Suppressor macrophage treated with lipopolysaccharide for 4 hours (primary cell): ENCODE results near the gene MISP3.
A peak's percentile ranks its signal among the peaks of the same experiment; 100 is the strongest.

ENCODE experiments used
- DNase-seq: peaks from one replicate; pipeline ENCODE4 v3.0.0-alpha.2; 2020

MISP3 gene

DNA sequence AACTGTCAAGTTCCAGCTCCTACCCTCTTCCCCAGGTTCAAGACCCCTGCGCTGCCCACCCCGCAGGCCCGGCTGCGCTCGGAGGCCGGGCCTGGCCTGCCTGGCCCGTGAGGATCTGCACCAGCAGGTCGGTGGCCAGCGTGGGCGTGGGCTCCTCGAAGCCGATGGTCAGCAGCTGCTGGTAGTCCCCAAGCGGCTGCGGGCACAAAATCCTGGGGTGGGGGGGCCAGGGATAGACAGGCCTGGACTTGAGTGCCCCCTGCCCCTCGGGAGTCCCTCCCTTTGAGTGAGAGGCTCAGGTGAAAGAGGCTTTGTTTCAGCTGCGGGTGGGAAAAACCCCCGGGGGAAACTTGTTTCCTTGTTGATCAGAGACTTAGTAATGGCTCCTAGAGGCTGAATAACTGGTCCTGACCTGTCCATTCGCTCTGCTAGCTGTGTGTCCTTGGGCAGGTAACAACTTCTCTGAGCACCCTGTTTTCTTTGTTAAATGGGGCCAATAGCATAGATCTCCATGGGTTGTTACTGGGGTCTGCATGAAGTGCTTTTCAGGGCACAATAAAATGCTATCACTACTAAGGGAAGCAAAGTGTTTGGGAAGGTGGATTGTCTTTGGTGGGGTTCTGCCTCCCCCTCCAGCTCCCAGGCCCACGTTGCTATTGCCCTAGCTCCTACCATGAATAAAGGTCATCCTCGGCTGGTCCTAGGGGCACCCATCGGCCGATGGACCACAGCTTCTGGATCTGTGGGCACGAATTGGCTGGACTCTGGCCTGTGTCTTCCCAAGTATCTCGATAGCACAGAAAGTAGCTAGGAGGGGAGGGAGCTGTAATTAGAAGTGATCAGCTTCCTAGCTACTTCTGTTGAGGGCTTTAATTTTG is 9.4 kb downstream of the MISP3 start:
- no peak for DNase-seq

GRCh38 chr19:14082675-14082960 is 10.0 kb downstream of the MISP3 start:
- DNase-seq, result no peak

GRCh38 chr19:14085309-14085995 is 12.9 kb downstream of the MISP3 start, which contains the start of gene C19orf67:
Gene C19orf67 (minus strand): TSS chr19:14085783. CDS start chr19:14085627, 156 bp downstream.
- no peak for DNase-seq

- DNase-seq, result no peak
Observed at GRCh38 chr19:14086098-14086497, 13.5 kb downstream of the MISP3 start.

- no peak for DNase-seq
Observed at GRCh38 chr19:14088634-14089411, 16.2 kb downstream of the MISP3 start.

- DNase-seq, result no peak
Observed at GRCh38 chr19:14089412-14089661, 16.8 kb downstream of the MISP3 start.

GRCh38 chr19:14089662-14090508 is 17.3 kb downstream of the MISP3 start:
- DNase-seq, result peak; percentile 61

DNA sequence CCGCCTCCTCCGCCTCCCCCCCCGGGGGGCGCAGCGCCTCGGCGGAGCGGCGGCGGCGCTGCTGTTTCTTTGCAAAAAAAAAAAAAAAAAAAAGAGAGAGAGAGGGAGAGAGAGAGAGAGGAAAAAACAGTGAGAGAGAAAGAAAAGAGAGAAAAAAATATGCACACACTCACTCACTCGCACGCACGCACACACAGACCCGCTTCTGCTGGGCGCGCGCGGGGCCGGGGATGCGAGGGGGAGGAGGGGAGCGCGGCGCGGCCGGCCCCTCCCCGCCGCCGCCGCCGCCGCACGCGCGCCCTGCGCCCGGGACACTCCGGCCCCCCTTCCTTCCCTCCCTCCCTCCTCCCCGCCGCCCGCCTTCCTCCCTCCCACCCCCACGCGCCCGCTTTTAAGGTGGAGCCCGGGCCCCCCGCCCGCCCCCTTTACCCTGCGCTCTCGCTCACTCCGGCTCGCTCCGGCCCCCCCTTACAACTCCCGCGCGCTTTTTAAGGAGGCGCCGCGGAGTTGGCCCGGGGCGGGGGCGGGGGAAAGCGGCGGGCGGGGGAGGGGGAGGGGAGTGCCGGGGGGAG is 18.0 kb downstream of the MISP3 start, which contains the start of gene SAMD1:
Gene SAMD1 (minus strand): TSS at position 243 of the 572 bp plus-strand sequence.
- DNase-seq, result peak; percentile 44

- DNase-seq, result peak; percentile 53
Observed at GRCh38 chr19:14091081-14091812, 18.7 kb downstream of the MISP3 start.

DNA sequence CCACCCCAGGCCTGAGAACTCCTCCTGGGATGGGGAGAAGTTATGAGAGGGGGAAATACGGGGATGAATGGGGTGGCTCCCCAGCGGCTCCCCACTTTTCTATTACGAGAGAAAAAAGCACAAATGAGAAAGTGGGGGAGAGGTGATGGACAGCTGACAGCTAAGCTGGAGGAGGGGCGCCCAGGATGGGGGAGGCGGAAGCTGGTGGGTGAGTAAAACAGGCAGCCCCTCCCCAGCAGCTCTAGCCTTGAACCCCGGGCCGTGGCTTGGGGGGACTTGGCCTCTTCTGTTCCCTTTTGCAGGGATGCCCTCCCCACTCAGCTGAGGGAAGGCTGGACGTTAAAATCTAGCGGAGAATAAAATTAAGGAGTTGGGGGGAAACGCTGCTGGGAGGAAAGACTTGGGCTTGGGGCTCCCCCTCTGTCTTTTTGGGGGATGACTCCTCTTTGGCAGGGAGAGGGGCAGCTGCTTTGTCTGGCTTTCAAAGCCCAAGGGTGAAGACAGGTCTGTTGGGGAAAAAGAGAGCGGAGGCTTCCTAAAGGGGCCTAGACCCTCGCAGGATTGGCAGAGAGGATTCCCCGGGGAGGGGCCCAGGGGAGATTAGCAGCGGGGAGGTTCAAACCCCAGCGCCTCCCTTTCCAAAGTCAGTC is 19.4 kb downstream of the MISP3 start:
- DNase-seq, result no peak

DNA sequence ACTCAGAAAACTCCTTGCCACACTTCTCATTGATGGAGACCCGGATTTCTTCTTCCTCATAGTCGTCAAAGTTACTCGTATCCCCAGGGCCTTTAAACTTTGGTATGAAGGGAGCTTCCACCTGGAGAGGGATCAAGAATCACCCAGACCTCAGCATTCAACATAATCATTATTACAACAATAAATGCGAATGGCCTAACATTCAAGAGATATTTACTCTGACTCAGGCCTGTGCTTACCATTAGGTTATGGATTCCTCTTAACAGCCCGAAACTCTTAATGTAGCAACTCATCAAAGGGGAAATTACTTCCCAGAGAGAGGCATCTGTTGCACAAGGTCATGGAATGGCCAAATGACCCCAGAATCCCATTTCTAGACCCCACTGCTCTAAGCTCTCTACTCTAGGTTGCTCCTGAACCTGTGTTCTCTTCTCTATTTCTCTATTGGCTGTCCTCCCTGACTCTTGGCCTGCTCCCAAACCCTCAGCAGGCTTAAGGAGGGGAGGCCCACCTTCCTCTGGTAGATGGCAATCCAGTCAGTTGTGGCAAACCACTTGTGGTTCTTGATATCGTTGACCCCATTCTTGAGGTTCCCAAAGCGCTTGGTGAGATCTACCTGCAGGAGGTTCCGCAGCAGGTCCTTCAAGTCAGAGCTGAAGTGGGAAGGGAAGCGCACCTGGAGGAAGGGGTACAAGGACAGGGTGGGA is 20.7 kb downstream of the MISP3 start:
- DNase-seq, result no peak

DNA sequence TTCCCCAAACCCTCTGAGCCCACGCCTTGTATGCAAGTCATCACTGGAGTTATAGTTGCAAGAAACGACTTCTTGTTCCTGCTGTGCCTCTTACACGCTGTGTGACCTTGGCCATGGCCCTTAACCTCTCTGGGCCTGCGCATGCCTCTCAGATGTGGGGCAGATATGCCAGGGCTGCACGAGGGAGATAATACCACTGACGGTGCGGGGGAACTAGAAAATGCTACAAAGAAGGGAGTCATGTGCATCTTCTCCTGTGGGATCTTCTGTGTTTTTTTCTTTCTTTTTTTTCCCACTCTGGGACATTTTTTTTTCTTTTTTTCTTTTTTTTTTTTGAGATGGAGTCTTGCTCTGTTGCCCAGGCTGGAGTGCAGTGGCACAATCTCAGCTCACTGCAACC is 22.3 kb downstream of the MISP3 start:
- DNase-seq, result no peak

DNA sequence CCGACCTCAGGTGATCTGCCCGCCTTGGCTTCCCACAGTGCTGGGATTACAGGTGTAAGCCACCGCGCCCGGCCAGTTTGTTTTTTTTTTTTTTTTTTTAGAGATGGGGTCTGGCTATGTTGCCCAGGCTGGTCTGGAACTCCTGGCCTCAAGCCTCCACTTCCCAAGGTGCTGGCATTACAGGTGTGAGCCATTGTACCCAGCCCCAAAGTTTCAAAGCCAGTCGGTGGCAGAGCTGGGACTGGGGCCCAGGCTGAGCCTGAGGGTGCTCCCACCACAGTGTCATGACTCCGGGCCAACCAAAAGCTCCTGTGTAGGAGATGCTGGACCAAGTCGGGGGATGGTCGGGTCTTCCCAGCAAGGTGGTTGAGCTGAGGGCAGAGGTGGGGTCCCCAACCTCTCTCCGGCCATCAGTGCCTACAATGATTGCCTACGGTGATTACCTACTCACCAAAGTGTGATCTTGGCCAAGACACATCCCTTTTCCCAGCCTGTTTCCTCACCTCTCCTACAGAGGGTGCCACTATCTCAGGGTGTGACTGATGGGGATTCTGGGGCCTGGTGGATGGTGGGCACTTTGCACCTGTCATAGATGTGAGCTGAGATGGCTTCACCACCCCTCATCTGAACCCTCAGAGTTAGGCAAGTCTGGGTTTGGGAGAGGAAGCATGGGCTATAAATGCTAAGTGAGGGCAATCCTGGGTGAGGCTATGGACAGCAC is 23.8 kb downstream of the MISP3 start:
- no peak for DNase-seq

DNA sequence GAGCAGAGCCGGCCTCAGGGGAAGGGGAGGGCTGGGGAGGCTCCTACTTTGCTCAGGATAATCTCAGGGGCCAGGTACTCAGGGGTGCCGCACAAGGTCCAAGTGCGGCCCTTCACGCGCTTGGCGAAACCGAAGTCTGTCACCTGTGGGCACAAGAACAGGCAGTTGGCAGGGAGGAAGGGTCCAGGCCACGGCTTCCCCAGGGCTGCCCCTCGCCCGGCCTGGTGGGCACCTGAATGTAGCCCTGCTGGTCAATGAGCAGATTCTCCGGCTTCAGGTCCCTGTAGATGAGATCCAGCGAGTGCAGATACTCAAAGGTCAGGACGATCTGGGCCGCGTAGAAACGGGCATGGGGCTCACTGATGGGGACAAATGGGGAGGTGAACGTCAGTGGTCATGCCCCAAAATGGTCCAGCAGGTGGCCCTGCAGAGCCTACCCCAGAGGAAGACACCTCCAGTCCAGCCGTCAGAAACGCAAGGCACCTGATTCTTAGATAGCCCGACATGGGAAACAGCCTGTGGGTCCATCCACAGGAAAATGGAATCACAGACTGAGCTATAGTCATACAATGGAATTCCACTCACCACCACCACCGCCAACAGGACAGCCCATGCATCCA is 25.1 kb downstream of the MISP3 start:
- DNase-seq, result no peak

GRCh38 chr19:14101003-14101545 is 28.5 kb downstream of the MISP3 start:
- DNase-seq, result no peak

- no peak for DNase-seq
Observed at GRCh38 chr19:14102102-14102696, 29.6 kb downstream of the MISP3 start.

- DNase-seq, result no peak
Observed at GRCh38 chr19:14102756-14103155, 30.2 kb downstream of the MISP3 start.

GRCh38 chr19:14103310-14103709 is 30.7 kb downstream of the MISP3 start:
- no peak for DNase-seq

GRCh38 chr19:14105680-14106079 is 33.1 kb downstream of the MISP3 start:
- no peak for DNase-seq
